H1 (cell line): ENCODE measurements around the gene DTNB. TPM values are rescaled to one million over a fixed set of nuclear protein-coding genes. Genes with fewer than 3 reads are reported as not detected.

Experiments used
- CTCF ChIA-PET: fragments of 300-600 bp; sonication (Branson Sonifier 250); formaldehyde crosslinking; loops from one replicate; lab custom pipeline; 2021; ENCODE audit not compliant: partially characterized antibody; lab: Charles Lee
- POLR2A ChIA-PET: fragments of 300-600 bp; sonication (Branson Sonifier 250); formaldehyde crosslinking; loops from one replicate; lab custom pipeline; 2021; ENCODE audit warnings: inconsistent platforms; ENCODE audit not compliant: partially characterized antibody; lab: Charles Lee
- DNase-seq, 2 experiments: peaks; one replicate each; pipeline versions ENCODE4 v3.0.0 to v3.0.0-alpha.2; 2010 to 2022; ENCODE audit warnings: low spot score in 2 of 2, low read depth in 1 of 2, mixed read lengths in 1 of 2
- FAIRE-seq: peaks from 2 replicates; lab custom pipeline; 2011; peaks lifted over from hg19 to GRCh38; lab: Jason Lieb, UNC
- H2AFZ ChIP-seq: 2 replicates; pipeline ENCODE4 v1.8.1; 2012; ENCODE audit warnings: low read length, inconsistent platforms
- H2AK5ac ChIP-seq: 2 replicates; pipeline ENCODE4 v1.6.1; 2013; ENCODE audit warnings: low read depth, low read length
- H2BK120ac ChIP-seq: replicated peaks from 2 replicates; pipeline ENCODE3; 2013; ENCODE audit warnings: low read depth, low read length, inconsistent platforms
- H2BK12ac ChIP-seq: 2 replicates; pipeline ENCODE4 v1.6.1; 2013; ENCODE audit warnings: low read depth, low read length
- H2BK15ac ChIP-seq: 2 replicates; pipeline ENCODE4 v1.6.1; 2013; ENCODE audit warnings: low read length
- H2BK20ac ChIP-seq: 2 replicates; pipeline ENCODE4 v1.6.1; 2013; ENCODE audit warnings: low read length
- H2BK5ac ChIP-seq: 2 replicates; pipeline ENCODE4 v1.6.1; 2013; ENCODE audit warnings: low read depth, low read length
- H3K14ac ChIP-seq: 2 replicates; pipeline ENCODE4 v1.6.1; 2013; ENCODE audit warnings: inconsistent platforms; ENCODE audit not compliant: insufficient read length
- H3K18ac ChIP-seq: 2 replicates; pipeline ENCODE4 v1.6.1; 2013; ENCODE audit warnings: low read length; ENCODE audit errors: extremely low read depth
- H3K23ac ChIP-seq: 2 replicates; pipeline ENCODE4 v1.6.1; 2013; ENCODE audit warnings: inconsistent platforms; ENCODE audit not compliant: insufficient read length
- H3K23me2 ChIP-seq: 2 replicates; pipeline ENCODE4 v1.6.1; 2013; ENCODE audit warnings: low read depth, low read length
- H3K27ac ChIP-seq: 2 replicates; pipeline ENCODE4 v1.6.1; 2011; ENCODE audit warnings: low read depth, low read length, inconsistent platforms
- H3K27me3 ChIP-seq, 4 experiments: replicated peaks in 1 of 4; 1 replicate in 1 of 4; 2 replicates in 3 of 4; pipeline versions ENCODE4 v1.6.1 to v1.8.1; 2011 to 2013; ENCODE audit warnings: low read length in 3 of 4, mild to moderate bottlenecking in 3 of 4, inconsistent platforms in 2 of 4, mixed read lengths in 2 of 4, moderate library complexity in 1 of 4; ENCODE audit not compliant: control insufficient read depth in 3 of 4, insufficient read depth in 3 of 4; ENCODE audit errors: extremely low read depth in 1 of 4
- H3K36me3 ChIP-seq, 4 experiments: 2 replicates each; pipeline versions ENCODE4 v1.6.1 to v1.8.1; 2011 to 2013; ENCODE audit warnings: mild to moderate bottlenecking in 4 of 4, low read length in 3 of 4, moderate library complexity in 2 of 4, control low read depth in 1 of 4, inconsistent platforms in 1 of 4; ENCODE audit not compliant: insufficient read depth in 4 of 4, control insufficient read depth in 2 of 4
- H3K4ac ChIP-seq: replicated peaks from 2 replicates; pipeline ENCODE3; 2013; ENCODE audit warnings: low read length, low read depth, mixed read lengths, inconsistent platforms; ENCODE audit not compliant: insufficient read length
- H3K4me1 ChIP-seq, 4 experiments: replicated peaks in 1 of 4; 1 replicate in 1 of 4; 2 replicates in 3 of 4; pipeline versions ENCODE4 v1.6.1 to v1.8.1; 2011 to 2013; ENCODE audit warnings: low read length in 3 of 4, inconsistent platforms in 2 of 4, mixed read lengths in 1 of 4; ENCODE audit not compliant: insufficient read depth in 4 of 4, control insufficient read depth in 3 of 4
- H3K4me2 ChIP-seq, 2 experiments: 2 replicates each; pipeline versions ENCODE4 v1.6.1 to v1.8.1; 2011 to 2013; ENCODE audit warnings: low read depth in 2 of 2, low read length in 2 of 2, control low read depth in 1 of 2, inconsistent platforms in 1 of 2, mild to moderate bottlenecking in 1 of 2; ENCODE audit not compliant: insufficient read depth in 1 of 2
- H3K4me3 ChIP-seq, 4 experiments: fragments of 200-600, 300-600 bp in 1 of 4; sonication (generic), shearing (Covaris generic), sonication (Bioruptor Twin) in 1 of 4; 2 replicates each; pipeline versions ENCODE4 v1.5.1 to v1.8.1; 2011 to 2016; ENCODE audit warnings: low read length in 4 of 4, low read depth in 3 of 4, control low read depth in 2 of 4, inconsistent platforms in 2 of 4, mild to moderate bottlenecking in 2 of 4, mixed read lengths in 1 of 4, moderate library complexity in 1 of 4; ENCODE audit not compliant: insufficient read depth in 2 of 4; ENCODE audit errors: extremely low read depth in 1 of 4
- H3K56ac ChIP-seq: replicated peaks from 2 replicates; pipeline ENCODE3; 2013; ENCODE audit warnings: low read depth, mild to moderate bottlenecking, mixed read lengths, low read length, inconsistent platforms; ENCODE audit not compliant: insufficient read length
- H3K79me1 ChIP-seq: 2 replicates; pipeline ENCODE4 v1.6.1; 2013; ENCODE audit warnings: low read depth, low read length, control low read depth
- H3K79me2 ChIP-seq, 2 experiments: 2 replicates each; pipeline versions ENCODE4 v1.6.1 to v1.8.1; 2012 to 2013; ENCODE audit warnings: low read length in 2 of 2, mild to moderate bottlenecking in 2 of 2, inconsistent platforms in 1 of 2; ENCODE audit not compliant: insufficient read depth in 2 of 2, control insufficient read depth in 1 of 2
- H3K9ac ChIP-seq, 4 experiments: replicated peaks in 1 of 4; 1 replicate in 1 of 4; 2 replicates in 3 of 4; pipeline versions ENCODE4 v1.6.1 to v1.8.1; 2011 to 2013; ENCODE audit warnings: low read depth in 3 of 4, low read length in 3 of 4, control low read depth in 2 of 4, mild to moderate bottlenecking in 2 of 4, moderate library complexity in 2 of 4, inconsistent platforms in 1 of 4; ENCODE audit errors: extremely low read depth in 1 of 4
- H3K9me3 ChIP-seq, 2 experiments: 2 replicates each; pipeline versions ENCODE4 v1.6.1 to v1.8.1; 2012 to 2013; ENCODE audit warnings: mild to moderate bottlenecking in 2 of 2, moderate library complexity in 2 of 2, control low read depth in 1 of 2, inconsistent platforms in 1 of 2, low read depth in 1 of 2, low read length in 1 of 2, mixed read lengths in 1 of 2; ENCODE audit not compliant: insufficient read depth in 2 of 2
- H4K20me1 ChIP-seq, 2 experiments: replicated peaks in 1 of 2; 2 replicates each; pipeline versions ENCODE3 to v1.8.1; 2011 to 2013; ENCODE audit warnings: inconsistent platforms in 2 of 2, low read length in 2 of 2, mild to moderate bottlenecking in 1 of 2; ENCODE audit not compliant: insufficient read depth in 2 of 2, control insufficient read depth in 1 of 2
- H4K5ac ChIP-seq: 2 replicates; pipeline ENCODE4 v1.6.1; 2013; ENCODE audit warnings: low read length, low read depth, mixed read lengths, inconsistent platforms; ENCODE audit not compliant: insufficient read length
- H4K8ac ChIP-seq: 2 replicates; pipeline ENCODE4 v1.8.0; 2013; ENCODE audit warnings: mild to moderate bottlenecking, moderate library complexity, low read length, inconsistent platforms; ENCODE audit not compliant: insufficient read depth; ENCODE audit errors: extremely low read depth
- H4K91ac ChIP-seq: replicated peaks from 2 replicates; pipeline ENCODE3; 2013; ENCODE audit warnings: low read length, mixed read lengths, inconsistent platforms; ENCODE audit not compliant: insufficient read length
- ASH2L ChIP-seq: fragments of 200-600, 300-600 bp; sonication (generic); IDR thresholded peaks from one replicate; pipeline ENCODE4 v1.7.1; 2017; ENCODE audit warnings: low read length
- ATF2 ChIP-seq: IDR thresholded peaks from 2 replicates; pipeline ENCODE4 v1.6.1; 2012; ENCODE audit warnings: low read length, inconsistent platforms
- CEBPB ChIP-seq: IDR thresholded peaks from 2 replicates; pipeline ENCODE4 v1.6.1; 2012; ENCODE audit warnings: low read depth, low read length
- KDM4A ChIP-seq: IDR thresholded peaks from one replicate; pipeline ENCODE4 v1.7.1; 2012; ENCODE audit warnings: low read depth, mild to moderate bottlenecking, moderate library complexity, low read length, inconsistent platforms; ENCODE audit not compliant: severe bottlenecking
- POLR2AphosphoS5 ChIP-seq: IDR thresholded peaks from 2 replicates; pipeline ENCODE4 v1.6.1; 2011; ENCODE audit warnings: low read depth, low read length
- SP1 ChIP-seq: IDR thresholded peaks from 2 replicates; pipeline ENCODE4 v1.6.1; 2011; ENCODE audit warnings: low read depth, low read length
- SUZ12 ChIP-seq: fragments of 200-600 bp; sonication (generic); IDR thresholded peaks from 2 replicates; pipeline ENCODE4 v1.6.1; 2012; ENCODE audit warnings: mild to moderate bottlenecking, inconsistent platforms, low read length, moderate library complexity, mixed read lengths
- TBP ChIP-seq: IDR thresholded peaks from 2 replicates; pipeline ENCODE4 v1.6.1; 2011; ENCODE audit warnings: low read depth, low read length, improper control_type of control experiment
- TEAD4 ChIP-seq: IDR thresholded peaks from 2 replicates; pipeline ENCODE4 v1.6.1; 2012; ENCODE audit warnings: low read depth, low read length, inconsistent platforms, mixed read lengths
- USF2 ChIP-seq: IDR thresholded peaks from 2 replicates; pipeline ENCODE4 v1.6.1; 2011; ENCODE audit warnings: low read length, improper control_type of control experiment
- WGBS, 2 experiments: shearing (Covaris generic) in 1 of 2; methylation state at CpG; one replicate each; pipeline versions ENCODE4 v1.1.6 to v1.1.7; 2013 to 2015; ENCODE audit warnings: low lambda C conversion rate in 2 of 2, mixed read lengths in 2 of 2, inconsistent platforms in 1 of 2, low coverage in 1 of 2, missing lambda C conversion rate in 1 of 2; ENCODE audit not compliant: insufficient replicate concordance in 2 of 2, insufficient coverage in 1 of 2, insufficient read length in 1 of 2; ENCODE audit errors: extremely low coverage in 1 of 2, missing lambda C conversion rate in 1 of 2; 5-methylcytosine and 5-hydroxymethylcytosine counted together
- polyA plus RNA-seq, 7 experiments: library from polyadenylated mRNA; depleted of rRNA in 3 of 7; stranded (reverse) in 5 of 7; unstranded in 2 of 7; fragments of >200 nt in 5 of 7; fragments of 200-250 nt in 2 of 7; gene quantifications; 1 replicate in 5 of 7; 2 replicates in 1 of 7; 4 replicates in 1 of 7; pipeline versions ENCODE4 v1.2.1 to v1.2.3, GENCODE V29; 2011 to 2013; ENCODE audit warnings: missing spikeins in 2 of 7, mixed read lengths in 2 of 7
- total RNA-seq: library from RNA; stranded (reverse); fragmentation: NEBNext Ultra II Directional; extraction: Animal tissue kit (Norgen Biotek cat#: 25700); gene quantifications from 2 replicates; pipeline ENCODE4 v1.2.1, GENCODE V29; 2021
- TF ChIP-seq, protein P1 (sequence below): IDR thresholded peaks from 2 replicates; pipeline ENCODE4 v1.6.1; 2012; ENCODE audit warnings: inconsistent platforms

Gene DTNB
- total and polyA plus RNA-seq, 2 of the 8 experiments (the other 6 are each of a cell fraction or from before 2014, with no cell fraction given) = 39.6 to 49.5 TPM

- no peak overlapping the region for H4K8ac ChIP-seq
- no peak overlapping the region for H3K27ac ChIP-seq
- no peak overlapping the region for H3K9ac ChIP-seq
- FAIRE-seq (no peak), DNase-seq (no peak)
- CTCF ChIA-PET = interaction anchor here (0.6 to 6.6 kb wide), 7 partner anchors 10 to 294 kb away, joined by 3 to 39 read pairs (median 4); no protein-coding TSS in a partner anchor
- no peaks in the 10 kb centered on the region for H3K79me1 ChIP-seq
- H2BK12ac ChIP-seq = no peak overlapping the region
- H3K27me3 ChIP-seq = no peaks in the 10 kb centered on the region; a peak in 1 of 7 replicates
- no peak overlapping the region for H3K4ac ChIP-seq
- no peak overlapping the region for H3K56ac ChIP-seq
- H3K36me3 ChIP-seq = peaks cover 0 to 6% (median 0%) of the 10 kb centered on the region in 4 experiments; a peak in 2 of 8 replicates
- H3K14ac ChIP-seq = no peak overlapping the region
- POLR2A ChIA-PET = interaction anchor here (0.9 kb wide), 1 partner anchor 103 kb away, joined by 3 read pairs; no protein-coding TSS in a partner anchor
- H2BK15ac ChIP-seq = no peak overlapping the region
- H2AFZ ChIP-seq = no peak overlapping the region
- H3K9me3 ChIP-seq = no peaks in the 10 kb centered on the region
- H2BK120ac ChIP-seq = no peak overlapping the region
- no peaks in the 10 kb centered on the region for H3K23me2 ChIP-seq
- no peaks in the 10 kb centered on the region for H4K20me1 ChIP-seq
- no peak overlapping the region for H3K4me3 ChIP-seq
- H2BK5ac ChIP-seq = no peak overlapping the region
- H2AK5ac ChIP-seq = no peak overlapping the region
- no peak overlapping the region for H4K91ac ChIP-seq
- H3K23ac ChIP-seq = no peak overlapping the region
- H3K79me2 ChIP-seq = no peaks in the 10 kb centered on the region
- no peak overlapping the region for H3K18ac ChIP-seq
- no peak overlapping the region for H3K4me2 ChIP-seq
- WGBS, 2 experiments = 77% methylated on average over 8 of the region's 8 CpGs; no CpG with 5 or more reads in 1 of the 2 experiments
- peaks cover 0 to 3% (median 0%) of the 10 kb centered on the region in 4 experiments; a peak in 1 of 7 replicates for H3K4me1 ChIP-seq
- no peak overlapping the region for H4K5ac ChIP-seq
- H2BK20ac ChIP-seq = no peak overlapping the region
- TF ChIP-seq TBP (no peak), SUZ12 (no peak), KDM4A (no peak), USF2 (no peak), POLR2AphosphoS5 (no peak), ASH2L (no peak), SP1 (no peak), TEAD4 (no peak), ATF2 (no peak), CEBPB (no peak)
- TF ChIP-seq, protein P1, sequence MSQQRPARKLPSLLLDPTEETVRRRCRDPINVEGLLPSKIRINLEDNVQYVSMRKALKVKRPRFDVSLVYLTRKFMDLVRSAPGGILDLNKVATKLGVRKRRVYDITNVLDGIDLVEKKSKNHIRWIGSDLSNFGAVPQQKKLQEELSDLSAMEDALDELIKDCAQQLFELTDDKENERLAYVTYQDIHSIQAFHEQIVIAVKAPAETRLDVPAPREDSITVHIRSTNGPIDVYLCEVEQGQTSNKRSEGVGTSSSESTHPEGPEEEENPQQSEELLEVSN = no peak
These were observed 287.5 kb downstream of the DTNB start for GRCh38 chr2:25385910-25386309.
